Mesenchymal stem cell (in vitro differentiated cells and primary cell): Measurements from ENCODE around the gene ASB16.

Experiments used
- DNase-seq: peaks from one replicate; pipeline ENCODE4 v3.0.0-alpha.2; 2013
- H2AFZ ChIP-seq: one replicate; pipeline ENCODE4 v1.6.1; 2013; ENCODE audit warnings: low read depth, mild to moderate bottlenecking, control low read depth, inconsistent platforms, low read length, moderate library complexity
- H2AK5ac ChIP-seq: 2 replicates; pipeline ENCODE4 v1.6.1; 2013; ENCODE audit warnings: low read length, moderate library complexity, mild to moderate bottlenecking, inconsistent platforms; ENCODE audit not compliant: severe bottlenecking
- H2BK120ac ChIP-seq: one replicate; pipeline ENCODE4 v1.6.1; 2013; ENCODE audit warnings: low read depth, mild to moderate bottlenecking, inconsistent platforms, low read length, moderate library complexity
- H2BK12ac ChIP-seq, 2 experiments: one replicate each; pipeline ENCODE4 v1.6.1; 2013; ENCODE audit warnings: inconsistent platforms in 2 of 2, low read length in 2 of 2, mild to moderate bottlenecking in 2 of 2, moderate library complexity in 2 of 2, control low read depth in 1 of 2
- H2BK15ac ChIP-seq: one replicate; pipeline ENCODE4 v1.6.1; 2013; ENCODE audit warnings: mild to moderate bottlenecking, low read depth, inconsistent platforms; ENCODE audit not compliant: poor library complexity, severe bottlenecking
- H2BK5ac ChIP-seq: 2 replicates; pipeline ENCODE4 v1.6.1; 2013; ENCODE audit warnings: low read depth, mild to moderate bottlenecking, low read length, control low read depth, inconsistent platforms; ENCODE audit not compliant: poor library complexity, severe bottlenecking
- H3K14ac ChIP-seq, 2 experiments: one replicate each; pipeline ENCODE4 v1.6.1; 2013; ENCODE audit warnings: inconsistent platforms in 2 of 2, low read length in 2 of 2, control low read depth in 1 of 2, mild to moderate bottlenecking in 1 of 2, moderate library complexity in 1 of 2
- H3K18ac ChIP-seq, 2 experiments: one replicate each; pipeline ENCODE4 v1.6.1; 2013; ENCODE audit warnings: inconsistent platforms in 2 of 2, low read length in 2 of 2, control low read depth in 1 of 2, low read depth in 1 of 2, mild to moderate bottlenecking in 1 of 2
- H3K23ac ChIP-seq, 2 experiments: one replicate each; pipeline ENCODE4 v1.6.1; 2013; ENCODE audit warnings: inconsistent platforms in 2 of 2, low read length in 2 of 2, mild to moderate bottlenecking in 2 of 2, moderate library complexity in 2 of 2, control low read depth in 1 of 2
- H3K27ac ChIP-seq: 2 replicates; pipeline ENCODE4 v1.5.1; 2013; ENCODE audit warnings: mild to moderate bottlenecking, moderate library complexity, low read length, control low read depth, inconsistent platforms; ENCODE audit not compliant: poor library complexity, severe bottlenecking
- H3K27me3 ChIP-seq, 2 experiments: 2 replicates each; pipeline versions ENCODE4 v1.6.1 to v1.7.0; 2013; ENCODE audit warnings: low read length in 2 of 2, mild to moderate bottlenecking in 2 of 2, moderate library complexity in 2 of 2, control low read depth in 1 of 2, inconsistent platforms in 1 of 2; ENCODE audit not compliant: control insufficient read depth in 1 of 2, insufficient read depth in 1 of 2
- H3K36me3 ChIP-seq, 2 experiments: 2 replicates each; pipeline versions ENCODE4 v1.6.1 to v1.7.0; 2013; ENCODE audit warnings: low read length in 2 of 2, control low read depth in 1 of 2, inconsistent platforms in 1 of 2, low read depth in 1 of 2, mild to moderate bottlenecking in 1 of 2; ENCODE audit not compliant: insufficient read depth in 2 of 2, control insufficient read depth in 1 of 2
- H3K4ac ChIP-seq, 2 experiments: one replicate each; pipeline ENCODE4 v1.6.1; 2013; ENCODE audit warnings: inconsistent platforms in 2 of 2, low read length in 2 of 2, mild to moderate bottlenecking in 2 of 2, moderate library complexity in 2 of 2, control low read depth in 1 of 2, low read depth in 1 of 2
- H3K4me1 ChIP-seq: 2 replicates; pipeline ENCODE4 v1.6.1; 2013; ENCODE audit warnings: low read depth, low read length, control low read depth; ENCODE audit not compliant: control insufficient read depth, insufficient read depth
- H3K4me2 ChIP-seq: 2 replicates; pipeline ENCODE4 v1.6.1; 2013; ENCODE audit warnings: low read length, mild to moderate bottlenecking, inconsistent platforms; ENCODE audit not compliant: poor library complexity, severe bottlenecking
- H3K4me3 ChIP-seq, 2 experiments: 2 replicates each; pipeline versions ENCODE4 v1.5.1 to v1.7.0; 2013; ENCODE audit warnings: low read length in 2 of 2, mild to moderate bottlenecking in 2 of 2, control low read depth in 1 of 2, low read depth in 1 of 2; ENCODE audit not compliant: insufficient read depth in 1 of 2
- H3K79me1 ChIP-seq: replicated peaks from 2 replicates; pipeline ENCODE4 v1.6.1; 2013; ENCODE audit warnings: mild to moderate bottlenecking, control low read depth, low read length, inconsistent platforms; ENCODE audit not compliant: poor library complexity, severe bottlenecking
- H3K9ac ChIP-seq: 2 replicates; pipeline ENCODE4 v1.7.0; 2013; ENCODE audit warnings: mild to moderate bottlenecking, low read length, moderate library complexity
- H3K9me3 ChIP-seq: 2 replicates; pipeline ENCODE4 v1.7.0; 2013; ENCODE audit warnings: mild to moderate bottlenecking, low read length; ENCODE audit not compliant: control insufficient read depth
- H4K8ac ChIP-seq: one replicate; pipeline ENCODE4 v1.6.1; 2013; ENCODE audit warnings: inconsistent platforms, mild to moderate bottlenecking, low read length, moderate library complexity
- H4K91ac ChIP-seq: one replicate; pipeline ENCODE4 v1.6.1; 2013; ENCODE audit warnings: mild to moderate bottlenecking, low read length, inconsistent platforms
- WGBS: methylation state at CpG from one replicate; pipeline ENCODE4 v1.1.7; 2013; ENCODE audit warnings: mixed read lengths; 5-methylcytosine and 5-hydroxymethylcytosine counted together

Gene ASB16

DNA sequence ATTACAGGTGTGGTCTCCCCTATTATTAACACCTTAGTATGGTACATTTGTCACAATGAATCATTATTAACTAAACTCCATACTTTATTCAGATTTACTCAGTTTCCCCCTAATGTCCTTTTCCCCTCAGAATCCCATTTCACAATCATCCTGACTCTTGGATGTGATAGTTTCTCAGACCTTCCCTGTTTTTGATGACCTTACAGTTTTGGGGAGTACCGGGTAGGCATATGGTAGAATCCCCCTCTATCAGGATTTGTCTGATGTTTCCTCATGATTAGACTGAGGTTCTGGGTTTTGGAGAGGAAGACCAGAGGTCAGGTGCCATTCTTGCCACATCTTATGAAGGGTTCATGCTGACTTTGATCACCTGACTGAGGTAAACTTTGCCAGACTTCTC is 6.0 kb upstream of the ASB16 start:
- Histone ChIP-seq H2AFZ (no peak overlapping the region), H3K27ac (no peak overlapping the region), H3K18ac (no peak overlapping the region), H3K9me3 (no peaks in the 10 kb centered on the region), H3K4me2 (no peak overlapping the region), H3K4me3 (no peak overlapping the region), H3K79me1 (no peaks in the 10 kb centered on the region), H2AK5ac (no peak overlapping the region), H2BK12ac (no peak overlapping the region), H3K36me3 (peaks cover 10 to 13% of the 10 kb centered on the region in 2 experiments), H4K91ac (no peak overlapping the region), H3K4ac (no peak overlapping the region), H3K4me1 (peaks cover 6% of the 10 kb centered on the region), H4K8ac (no peak overlapping the region), H2BK15ac (no peak overlapping the region), H3K9ac (no peak overlapping the region), H2BK5ac (no peak overlapping the region), H3K14ac (no peak overlapping the region), H3K27me3 (no peaks in the 10 kb centered on the region), H2BK120ac (no peak overlapping the region), H3K23ac (no peak overlapping the region)
- WGBS: 100% methylated on average over 1 of the region's 1 CpG
- no peak for DNase-seq

DNA sequence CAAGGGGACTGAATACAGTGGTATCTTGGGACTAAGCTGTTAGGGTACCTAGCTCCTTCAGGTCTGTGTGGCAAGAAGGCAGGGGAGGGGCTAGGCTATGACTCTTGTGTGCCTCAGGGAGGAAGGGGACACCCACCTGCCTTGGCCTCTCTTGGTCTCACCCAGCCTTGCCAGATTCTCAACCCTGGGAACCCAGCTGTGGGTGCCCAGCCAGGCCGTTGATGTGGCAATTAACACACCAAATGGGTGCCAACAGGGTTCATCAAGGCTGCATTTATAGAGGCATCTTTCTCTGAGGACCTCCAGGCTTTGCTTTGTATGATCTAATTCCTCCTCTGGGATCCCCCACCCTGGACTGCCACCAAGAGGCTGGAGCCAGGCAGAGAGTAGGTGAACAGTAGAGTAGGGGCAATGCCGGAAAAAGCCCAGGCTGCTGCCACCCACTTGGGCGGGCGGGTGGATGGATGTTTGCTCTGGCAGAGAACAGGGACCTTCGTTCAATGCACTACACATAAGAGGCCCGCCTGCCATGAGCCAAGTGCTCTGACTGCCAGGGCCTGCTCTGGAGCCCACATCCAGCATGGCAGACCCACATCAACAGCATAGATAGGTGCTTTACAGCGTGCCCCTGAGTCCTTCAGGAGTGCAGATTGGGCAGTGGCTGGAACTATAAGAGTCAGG is 3.2 kb upstream of the ASB16 start:
- Histone ChIP-seq H3K36me3 (peaks cover under 1 to 5% of the 10 kb centered on the region in 2 experiments), H3K9ac (no peak overlapping the region), H3K4me1 (peaks cover 17% of the 10 kb centered on the region), H2AK5ac (no peak overlapping the region), H2BK12ac (no peak overlapping the region), H4K8ac (no peak overlapping the region), H3K14ac (no peak overlapping the region), H3K79me1 (no peaks in the 10 kb centered on the region), H2AFZ (no peak overlapping the region), H2BK120ac (no peak overlapping the region), H2BK15ac (no peak overlapping the region), H2BK5ac (no peak overlapping the region), H3K27ac (no peak overlapping the region), H3K9me3 (no peaks in the 10 kb centered on the region), H3K4ac (no peak overlapping the region), H3K23ac (no peak overlapping the region), H3K4me2 (no peak overlapping the region), H3K27me3 (no peaks in the 10 kb centered on the region), H3K4me3 (no peak overlapping the region), H4K91ac (no peak overlapping the region), H3K18ac (no peak overlapping the region)
- WGBS: 94% methylated on average over 7 of the region's 7 CpGs
- DNase-seq: no peak

DNA sequence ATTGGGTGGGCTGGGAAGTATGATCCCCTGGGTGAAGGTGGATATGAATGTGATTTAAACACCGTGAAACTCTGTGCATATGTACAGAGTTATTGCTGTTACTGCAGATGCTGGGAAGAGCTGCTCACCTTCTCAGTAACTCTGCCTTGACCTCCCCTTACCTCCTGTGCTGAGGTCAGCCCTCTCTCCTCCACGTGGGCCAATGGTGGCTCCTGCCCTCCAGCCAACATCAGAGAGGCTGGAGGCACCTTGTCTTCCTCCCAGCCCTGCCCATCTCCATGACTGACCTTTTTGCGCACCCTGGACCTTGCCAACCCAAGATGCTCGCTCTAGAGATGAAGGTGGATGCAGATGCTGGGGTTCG is 387 bp upstream of the ASB16 start:
- H2AFZ ChIP-seq: peak overlapping the region; percentile 7
- H3K27me3 ChIP-seq: no peaks in the 10 kb centered on the region
- peaks cover 0 to 5% of the 10 kb centered on the region in 2 experiments for H3K36me3 ChIP-seq
- no peak overlapping the region for H3K27ac ChIP-seq
- no peaks in the 10 kb centered on the region for H3K79me1 ChIP-seq
- no peak overlapping the region for H3K14ac ChIP-seq
- H3K9me3 ChIP-seq: no peaks in the 10 kb centered on the region
- H2AK5ac ChIP-seq: no peak overlapping the region
- H4K8ac ChIP-seq: peak overlapping the region; percentile 71
- H3K4ac ChIP-seq: peak overlapping the region in 1 of 2 experiments; percentile 22
- peak overlapping the region; percentile 38 for H3K9ac ChIP-seq
- peak overlapping the region; percentile 4 to 60 for H2BK12ac ChIP-seq
- H2BK15ac ChIP-seq: no peak overlapping the region
- H2BK5ac ChIP-seq: no peak overlapping the region
- no peak for DNase-seq
- no peak overlapping the region for H3K4me2 ChIP-seq
- no peak overlapping the region for H3K23ac ChIP-seq
- no peak overlapping the region for H2BK120ac ChIP-seq
- peak overlapping the region in 1 of 2 experiments; percentile 63 for H3K4me3 ChIP-seq
- H3K18ac ChIP-seq: peak overlapping the region; percentile 9 to 21
- H3K4me1 ChIP-seq: peaks cover 17% of the 10 kb centered on the region
- peak overlapping the region; percentile 34 for H4K91ac ChIP-seq
- WGBS: 74% methylated on average over 5 of the region's 5 CpGs

DNA sequence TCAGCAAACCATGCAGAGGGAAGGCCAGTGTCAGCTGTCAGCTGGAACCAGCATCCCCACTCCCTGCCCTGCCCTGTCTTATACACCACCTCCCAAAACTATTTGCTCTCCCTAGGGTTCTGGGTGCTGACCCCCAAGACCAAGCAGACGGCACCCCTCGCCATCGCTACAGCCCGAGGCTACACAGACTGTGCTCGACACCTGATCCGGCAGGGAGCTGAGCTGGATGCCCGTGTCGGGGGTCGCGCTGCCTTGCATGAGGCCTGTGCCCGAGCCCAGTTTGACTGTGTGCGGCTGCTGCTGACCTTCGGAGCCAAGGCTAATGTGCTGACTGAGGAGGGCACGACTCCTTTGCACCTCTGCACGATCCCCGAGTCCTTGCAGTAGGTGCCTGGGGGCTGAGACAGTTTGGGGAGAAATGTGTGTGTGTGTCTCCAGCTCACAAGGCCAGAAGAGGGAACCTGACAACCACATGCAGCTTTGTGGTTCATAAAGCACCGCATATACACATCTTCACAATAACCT is 1.5 kb downstream of the ASB16 start:
- Histone ChIP-seq H3K4ac (no peak overlapping the region), H2AFZ (no peak overlapping the region), H2BK5ac (peak overlapping the region; percentile 12), H3K27me3 (no peaks in the 10 kb centered on the region), H3K27ac (no peak overlapping the region), H4K8ac (no peak overlapping the region), H2BK15ac (no peak overlapping the region), H3K9me3 (no peaks in the 10 kb centered on the region), H4K91ac (peak overlapping the region; percentile 61), H3K36me3 (peaks cover 12 to 16% of the 10 kb centered on the region in 2 experiments), H3K9ac (no peak overlapping the region), H2BK12ac (peak overlapping the region in 1 of 2 experiments; percentile 21), H3K79me1 (peaks cover 4% of the 10 kb centered on the region), H2BK120ac (no peak overlapping the region), H3K18ac (peak overlapping the region in 1 of 2 experiments; percentile 13), H3K23ac (peak overlapping the region in 1 of 2 experiments; percentile 34), H3K4me1 (peaks cover 17% of the 10 kb centered on the region), H3K4me3 (no peak overlapping the region), H3K14ac (no peak overlapping the region), H2AK5ac (no peak overlapping the region), H3K4me2 (no peak overlapping the region)
- DNase-seq: no peak
- 95% methylated on average over 14 of the region's 17 CpGs for WGBS
